Right renal cortex interstitium (tissue), 3 donors: ENCODE results near the gene GGACT. TPM values are rescaled to one million over a fixed set of nuclear protein-coding genes. Genes with fewer than 3 reads are reported as not detected.
"Not testable (repeated sequence)": the region's sequence is repeated elsewhere in the genome, so short reads cannot be mapped to it uniquely, and the experiment has no call there.

Source experiments
- DNase-seq, 3 donors: peaks; one replicate each; pipeline ENCODE4 v3.0.0-alpha.2; 2013; ENCODE audit warnings: low read depth in 3 of 3, low spot score in 2 of 3
- polyA plus RNA-seq, 3 donors: library from polyadenylated mRNA; unstranded; fragments of 120-200 nt; gene quantifications; one replicate each; pipeline ENCODE4 v1.2.1, GENCODE V29; 2013; ENCODE audit not compliant: insufficient read length in 3 of 3

GGACT gene
- polyA plus RNA-seq, result 1 to 10 TPM; 4.6 to 7.4 (median 5.0) TPM

DNA sequence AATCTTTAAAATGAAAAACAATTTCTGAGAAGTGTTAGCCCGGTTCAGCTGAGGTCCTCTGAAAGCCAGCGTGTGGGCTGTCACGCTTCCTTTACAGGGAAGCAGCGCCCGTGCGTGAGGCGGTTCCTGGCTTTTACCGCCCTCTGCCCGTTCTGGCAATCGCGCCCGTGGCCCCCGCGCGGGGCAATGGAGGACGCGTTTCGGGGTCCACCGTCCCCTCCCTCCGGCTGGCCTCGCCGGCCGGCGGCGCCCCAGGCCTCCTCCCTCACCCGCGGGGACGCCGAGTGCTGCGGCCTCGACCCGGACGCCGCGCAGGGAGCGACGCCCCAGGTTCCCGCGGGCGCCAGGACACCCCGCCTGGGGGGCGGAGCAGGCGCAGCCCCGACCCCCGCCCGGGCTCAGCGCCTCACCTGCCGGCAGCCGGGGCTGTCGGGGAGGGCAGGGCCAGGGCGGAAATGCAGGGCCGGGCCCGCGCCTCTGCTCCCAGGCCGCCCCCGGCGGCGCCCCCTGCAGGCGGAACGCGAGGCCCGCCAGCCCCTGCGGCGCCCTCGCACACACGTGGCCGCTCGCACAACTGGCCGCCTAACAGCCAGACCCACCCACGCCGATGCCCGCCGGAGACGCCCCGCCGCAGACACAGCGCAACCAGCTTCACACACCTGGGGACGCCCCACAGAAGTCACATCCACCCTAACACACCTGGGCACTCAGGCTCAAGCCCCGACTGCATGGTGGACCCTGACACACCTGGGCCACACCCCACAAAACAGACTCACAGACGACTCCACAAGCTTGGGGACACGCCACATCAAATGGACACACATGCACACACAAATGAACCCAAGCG is at the start of gene GGACT:
Gene GGACT, minus strand, starts transcription at position 459 of the 847 bp plus-strand sequence. CDS start 56,198 bp downstream, outside the sequence.
- DNase-seq, result peak in 1 of 3 donors; percentile 49

DNA sequence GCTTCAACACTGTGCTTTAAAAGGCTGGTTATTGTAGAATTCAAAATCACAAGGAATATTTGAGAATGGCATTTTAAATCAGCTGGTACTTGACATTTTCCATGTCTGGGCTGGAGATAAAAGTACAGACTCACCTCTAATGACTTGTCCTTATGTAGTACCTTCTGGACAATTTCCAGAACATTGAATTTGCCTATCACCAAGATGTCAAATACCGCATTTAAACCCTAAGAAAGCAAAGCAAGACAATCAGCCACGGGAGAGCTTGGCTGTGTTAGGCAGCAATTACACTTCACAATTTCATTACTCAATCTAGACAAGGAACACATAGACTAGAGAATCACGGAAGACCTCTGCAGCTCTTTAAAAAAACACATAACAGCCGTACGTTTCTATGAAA is 49.2 kb upstream of the GGACT start:
- DNase-seq, result no peak

DNA sequence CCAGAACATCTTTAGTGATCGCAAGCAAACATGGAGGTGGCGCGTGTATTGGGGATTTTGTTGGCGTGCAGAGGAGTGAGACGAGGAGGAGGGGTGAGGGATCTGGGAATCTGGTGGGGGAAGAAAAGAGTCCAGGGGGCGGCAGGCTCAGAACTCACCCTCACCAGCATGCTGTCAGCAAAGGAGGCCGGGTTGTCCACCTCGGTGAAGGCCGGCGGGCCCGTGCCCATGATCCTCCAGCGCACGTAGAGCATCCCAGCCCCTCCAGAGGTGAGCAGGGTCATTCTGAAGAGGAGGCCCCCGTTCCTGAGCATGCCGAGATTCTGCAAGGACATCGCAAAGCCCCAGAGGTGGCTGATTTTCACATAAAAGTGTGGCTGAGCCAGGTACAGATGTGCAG is 48.8 kb upstream of the GGACT start:
- DNase-seq, result no peak

DNA sequence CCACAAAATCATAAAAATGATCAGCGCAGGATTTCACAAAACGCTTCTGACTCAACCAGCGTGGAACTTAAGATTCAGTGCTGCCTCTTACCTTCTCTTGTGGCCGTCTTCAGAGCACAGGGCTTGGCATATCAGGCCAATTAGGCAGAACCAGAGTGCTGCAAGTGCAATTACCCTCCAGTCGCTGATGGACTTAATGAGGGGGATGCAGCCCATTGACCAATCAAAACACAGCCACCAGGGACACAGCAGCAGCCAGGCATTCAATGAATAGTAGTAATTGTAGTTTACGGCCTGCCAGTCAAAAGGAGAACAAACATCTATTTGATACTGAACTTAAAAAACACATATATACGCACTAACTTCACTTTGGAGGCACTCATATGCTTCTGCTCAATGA is 47.9 kb upstream of the GGACT start:
- DNase-seq, result no peak

DNA sequence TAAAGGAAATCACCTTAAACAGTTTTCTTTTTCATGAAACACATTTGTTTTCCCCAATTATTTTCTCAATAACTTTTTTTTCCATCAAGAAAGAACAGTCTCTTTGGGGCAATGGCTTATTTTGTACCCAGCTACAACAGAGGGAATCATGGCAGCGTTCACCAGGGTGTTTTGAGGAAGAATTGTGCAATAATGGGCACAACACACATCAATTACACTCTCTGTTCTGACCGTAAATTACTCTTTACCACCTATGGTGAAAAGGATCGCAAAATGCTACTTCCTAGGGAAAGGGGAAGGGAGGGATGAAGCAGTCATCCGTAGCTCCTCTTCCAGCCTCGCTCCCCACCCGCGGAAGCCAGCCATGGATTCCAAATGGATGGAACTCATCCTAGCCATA is 47.4 kb upstream of the GGACT start:
- DNase-seq, result no peak

DNA sequence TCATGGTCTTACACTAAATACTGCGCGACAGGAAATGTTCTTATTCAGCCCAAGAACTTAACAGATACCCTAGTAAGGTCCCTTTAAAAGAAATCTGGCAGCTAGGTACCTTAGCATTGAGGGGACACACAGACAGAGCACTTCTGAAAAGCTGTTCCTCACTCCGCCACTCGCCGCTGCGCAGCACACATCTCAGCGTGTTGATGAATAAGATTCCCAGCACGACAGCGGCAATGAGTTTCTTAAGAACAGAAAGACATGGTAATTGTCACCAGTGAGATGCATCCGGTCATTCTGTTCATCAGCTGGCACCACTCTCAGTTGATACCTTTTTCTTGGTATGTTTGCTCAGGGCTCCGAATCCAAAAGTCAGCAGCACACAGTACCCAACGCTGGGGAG is 46.1 kb upstream of the GGACT start:
- no peak for DNase-seq

DNA sequence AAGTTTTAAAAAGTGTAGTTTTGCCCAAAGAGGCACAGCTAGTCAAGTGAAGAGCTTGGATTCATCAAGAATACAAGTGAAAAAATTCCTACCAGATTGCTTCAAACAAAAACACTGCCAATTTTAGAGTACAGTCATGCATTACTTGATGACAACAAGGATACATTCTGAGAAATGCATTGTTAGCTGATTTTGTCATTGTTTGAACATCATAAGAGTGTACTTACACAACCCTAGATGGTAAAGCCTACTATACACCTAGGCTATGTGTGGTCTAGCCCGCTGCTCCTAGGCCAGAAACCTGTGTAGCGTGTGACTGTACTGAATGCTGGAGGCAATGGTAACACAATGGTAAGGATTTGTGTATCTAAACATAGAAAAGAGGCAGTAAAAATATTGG is 44.9 kb upstream of the GGACT start:
- DNase-seq, result no peak

DNA sequence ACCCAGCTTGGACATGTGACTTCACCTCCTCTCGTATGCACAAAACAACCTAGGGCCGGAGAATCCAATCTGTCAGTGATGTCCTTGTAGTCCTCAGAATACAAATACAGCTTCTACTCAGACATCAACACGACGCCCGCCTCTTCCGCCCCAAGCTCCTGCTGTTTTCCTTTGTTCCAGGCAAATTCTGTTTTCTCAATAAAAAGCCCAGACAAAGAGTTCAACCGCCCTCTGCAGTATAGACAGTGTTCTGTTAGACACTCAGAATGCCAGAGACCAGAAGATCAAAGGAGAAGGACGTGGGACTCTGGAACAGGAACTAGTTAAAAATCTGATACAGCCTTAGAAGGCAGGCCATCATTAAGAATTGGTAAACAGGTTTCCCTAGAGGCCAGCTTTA is 42.0 kb upstream of the GGACT start:
- no peak for DNase-seq

DNA sequence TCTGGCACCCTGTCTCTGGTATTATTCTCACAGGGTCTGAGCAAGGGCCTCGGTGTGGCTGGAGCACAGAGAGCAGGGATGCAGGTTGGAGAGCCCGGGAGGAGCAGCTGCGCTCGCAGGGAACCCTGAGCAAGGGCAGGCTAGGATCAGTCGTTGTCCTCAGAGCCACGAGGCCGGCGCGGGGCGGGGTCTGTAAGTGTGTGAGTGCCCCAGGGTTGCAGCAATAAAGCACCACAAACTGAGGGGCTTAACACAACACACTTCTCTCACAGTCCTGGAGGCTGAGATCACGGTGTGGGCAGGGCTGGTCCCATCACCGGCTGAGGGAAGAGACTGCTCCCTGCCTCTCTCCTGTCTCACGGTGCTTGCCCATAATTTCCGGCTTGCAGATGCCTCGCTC is 38.5 kb upstream of the GGACT start:
- DNase-seq, result no peak

DNA sequence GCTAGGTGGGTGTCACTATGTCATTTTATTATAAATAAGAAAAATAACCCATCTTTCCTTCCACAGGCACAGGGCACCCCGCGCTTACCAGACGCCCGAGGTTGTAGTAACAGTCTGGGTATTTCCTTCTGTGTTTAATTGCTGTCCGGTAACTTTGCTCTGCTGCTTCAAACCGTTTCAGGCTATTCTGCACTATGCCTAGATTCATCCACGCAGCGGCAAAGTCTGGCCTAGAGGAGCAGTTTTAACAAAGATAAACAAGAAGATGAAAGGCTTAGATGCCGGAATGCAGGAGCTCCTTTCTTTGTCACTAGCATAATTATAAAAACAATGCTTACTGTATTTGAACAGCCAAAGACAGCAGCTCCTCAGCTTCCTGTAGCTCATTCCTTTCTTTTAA is 36.9 kb upstream of the GGACT start:
- DNase-seq, result no peak

DNA sequence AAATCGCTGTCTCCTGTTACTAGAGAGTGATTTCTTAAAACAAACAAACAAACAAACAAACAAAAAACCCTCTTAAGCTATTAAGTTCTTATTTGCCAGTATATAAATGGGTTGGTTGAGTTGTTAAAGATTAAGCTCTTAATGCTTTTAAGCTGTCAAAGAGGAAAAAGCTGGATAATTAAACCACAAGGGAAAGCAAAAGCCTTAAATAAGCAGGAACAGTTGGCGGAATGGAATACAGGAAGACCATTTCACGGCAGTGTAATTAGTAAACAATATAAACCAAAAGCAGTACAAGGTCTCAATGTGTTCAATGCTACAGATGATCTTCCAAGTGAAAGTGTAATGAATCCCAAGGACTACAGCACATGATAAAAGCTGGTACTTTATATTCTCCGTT is 32.2 kb upstream of the GGACT start:
- DNase-seq, result no peak

DNA sequence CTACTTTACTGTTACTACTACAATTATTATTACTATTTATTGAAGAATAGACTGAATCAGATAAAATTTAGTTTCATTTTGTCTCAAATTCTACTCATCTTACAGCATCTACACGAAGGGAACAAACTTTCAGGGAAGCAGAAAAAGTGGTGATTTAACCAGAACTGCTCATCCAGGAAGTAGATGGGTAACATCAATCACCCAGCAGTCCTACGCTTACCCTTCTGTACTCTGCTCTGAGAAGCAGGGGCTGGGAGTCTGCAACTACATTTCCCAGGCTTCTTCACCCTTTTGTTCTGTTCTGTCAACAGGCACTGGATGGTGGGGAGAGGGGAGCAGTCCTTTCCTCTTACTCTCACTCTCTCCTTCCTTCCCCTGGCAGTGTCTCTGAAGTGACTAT is 31.4 kb upstream of the GGACT start:
- no peak for DNase-seq

DNA sequence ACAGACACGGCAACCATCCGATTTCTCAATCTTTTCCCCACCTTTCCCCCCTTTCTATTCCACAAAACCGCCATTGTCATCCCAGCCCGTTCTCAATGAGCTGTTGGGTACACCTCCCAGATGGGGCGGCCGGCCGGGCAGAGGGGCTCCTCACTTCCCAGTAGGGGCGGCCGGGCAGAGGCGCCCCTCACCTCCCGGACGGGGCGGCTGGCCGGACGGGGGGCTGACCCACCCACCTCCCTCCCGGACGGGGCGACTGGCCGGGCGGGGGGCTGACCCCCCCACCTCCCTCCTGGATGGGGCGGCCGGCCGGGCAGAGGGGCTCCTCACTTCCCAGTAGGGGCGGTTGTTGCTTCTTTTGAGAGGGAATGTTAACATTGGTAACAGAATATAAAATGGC is 30.3 kb upstream of the GGACT start:
- not testable (repeated sequence) for DNase-seq

DNA sequence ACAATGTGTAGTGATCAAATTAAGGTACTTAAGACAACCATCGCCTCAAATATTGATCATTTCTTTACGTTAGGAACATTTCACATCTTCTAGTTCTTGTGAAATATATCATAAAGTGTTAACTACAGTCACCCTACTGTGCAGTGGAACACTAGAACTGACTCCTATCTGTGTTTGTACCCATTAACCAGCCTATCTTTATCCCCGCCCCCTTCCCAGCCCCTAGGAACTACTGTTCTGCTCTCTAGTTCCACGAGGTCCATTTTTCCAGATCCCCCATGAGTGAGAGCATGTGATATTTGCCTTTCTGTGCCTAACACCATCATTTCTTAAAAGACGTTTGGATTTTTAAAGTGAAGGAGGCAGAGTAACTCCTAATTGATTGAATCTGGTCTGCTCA is 24.4 kb upstream of the GGACT start:
- no peak for DNase-seq

DNA sequence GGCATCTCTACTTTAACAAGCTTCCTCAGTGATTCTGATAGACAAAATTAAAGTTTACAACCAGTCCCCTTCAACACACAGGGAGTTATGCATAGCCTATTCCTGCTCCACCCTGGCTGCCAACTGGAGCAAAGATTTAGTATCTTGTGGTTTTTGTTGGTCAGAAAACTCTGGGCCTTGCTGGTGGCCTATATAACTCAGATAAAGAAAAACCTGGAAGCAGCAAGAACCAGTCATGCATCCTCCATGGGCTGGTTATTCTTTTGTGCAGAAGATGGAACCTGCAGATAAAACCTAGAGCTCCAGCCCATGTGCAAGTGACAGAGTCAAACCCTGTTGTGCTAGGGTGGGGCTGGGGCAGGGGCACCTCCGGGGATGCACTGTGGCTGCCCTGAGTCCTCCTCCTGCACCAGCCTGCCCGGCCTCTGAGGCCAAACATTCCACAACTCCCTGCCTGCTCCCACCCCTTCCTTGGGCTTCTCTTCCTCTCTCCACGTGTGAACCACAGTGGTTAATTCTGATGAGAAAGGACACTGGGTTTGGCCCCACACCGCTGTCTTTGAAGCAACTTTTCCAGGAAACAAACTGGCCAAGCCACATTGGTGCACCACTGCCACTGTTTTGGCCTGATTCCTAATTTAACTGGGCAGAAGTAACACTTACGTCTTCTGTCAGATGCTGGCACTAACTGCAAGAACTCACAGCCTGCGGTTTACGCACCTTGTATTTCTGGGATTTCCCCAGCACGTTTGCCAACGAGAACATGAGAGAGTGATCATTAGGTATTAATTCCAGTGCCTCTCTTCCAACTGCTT is 23.3 kb upstream of the GGACT start:
- no peak for DNase-seq

DNA sequence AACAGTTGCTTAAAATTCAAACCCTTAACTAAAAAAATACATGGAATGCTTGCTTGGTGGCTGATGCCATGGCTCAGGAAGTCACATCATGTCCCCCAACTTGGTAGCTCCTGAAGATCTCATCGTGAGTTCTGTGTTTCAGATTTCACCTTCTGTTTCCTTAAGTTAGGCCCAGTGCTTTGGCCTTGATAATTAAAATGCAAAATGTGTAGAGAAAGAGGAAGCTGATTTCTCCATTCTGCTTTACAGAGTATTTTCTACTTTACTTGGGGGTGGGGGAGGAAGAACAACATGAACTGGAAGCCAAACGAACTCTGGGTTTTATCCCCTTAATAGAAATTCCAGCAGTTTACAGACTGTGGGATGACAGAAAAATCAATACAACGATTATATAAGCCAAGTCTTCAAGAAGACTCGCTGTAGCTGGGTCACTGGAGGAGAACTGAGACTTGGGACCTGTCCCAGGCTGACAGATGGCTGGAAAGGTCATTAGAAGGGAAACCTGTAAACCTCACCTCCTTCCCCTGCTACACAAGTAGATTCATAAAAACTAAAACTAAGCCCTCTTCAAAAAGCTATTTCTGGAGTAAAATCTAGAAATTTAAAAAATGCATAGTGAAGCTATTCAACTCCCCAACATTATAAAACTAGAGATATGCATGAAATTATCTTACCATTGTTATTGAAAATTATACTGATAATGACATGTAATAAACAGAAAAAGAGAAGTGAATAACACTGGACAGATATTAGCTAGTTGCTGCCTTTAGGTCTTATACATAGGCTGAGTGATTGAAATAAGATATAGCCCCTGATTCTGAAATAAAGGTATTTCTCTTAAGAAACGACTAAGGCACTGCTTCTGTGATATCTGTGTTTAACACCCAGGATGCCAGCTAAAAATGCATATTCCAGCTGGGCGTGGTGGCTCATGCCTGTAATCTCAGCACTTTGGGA is 22.1 kb upstream of the GGACT start:
- DNase-seq, result no peak

DNA sequence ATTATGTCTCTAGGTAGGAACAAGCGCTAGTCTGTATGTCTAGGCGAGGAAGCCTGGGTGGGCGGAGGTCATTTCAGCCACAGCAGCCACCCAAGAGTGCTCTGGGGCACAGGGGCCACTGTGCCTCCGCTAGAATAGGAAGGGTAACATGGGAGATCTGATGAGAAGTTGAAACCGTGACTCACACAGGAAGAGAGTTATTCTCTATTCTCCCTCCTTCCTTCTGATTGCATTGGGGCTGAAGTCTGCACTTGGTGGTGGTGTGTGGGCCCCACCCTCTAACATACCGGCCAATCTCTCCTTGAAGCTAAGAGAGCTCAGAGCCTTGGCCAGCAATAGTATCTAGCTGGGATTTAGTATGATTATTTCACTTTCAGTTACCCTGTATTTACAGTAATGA is 20.3 kb upstream of the GGACT start:
- no peak for DNase-seq

DNA sequence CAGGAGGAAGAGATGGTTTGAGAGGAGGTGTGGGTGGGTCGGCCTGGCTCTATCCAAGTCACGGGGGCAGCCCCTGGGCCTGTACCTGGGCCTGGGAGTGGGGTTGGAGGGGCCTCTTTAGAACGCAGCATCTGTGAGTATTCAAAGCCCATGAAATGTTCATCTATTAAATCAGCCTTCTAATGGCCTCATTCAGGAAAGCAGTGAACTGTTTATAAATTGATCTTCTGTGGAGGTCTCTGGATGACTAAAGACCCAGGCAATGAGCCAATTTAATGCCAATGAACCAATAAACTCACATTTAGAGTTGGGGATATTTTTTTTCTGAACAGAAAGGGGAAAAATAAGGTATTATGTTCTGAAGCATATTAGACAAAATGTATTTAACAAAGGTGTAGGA is 19.9 kb upstream of the GGACT start:
- no peak for DNase-seq

DNA sequence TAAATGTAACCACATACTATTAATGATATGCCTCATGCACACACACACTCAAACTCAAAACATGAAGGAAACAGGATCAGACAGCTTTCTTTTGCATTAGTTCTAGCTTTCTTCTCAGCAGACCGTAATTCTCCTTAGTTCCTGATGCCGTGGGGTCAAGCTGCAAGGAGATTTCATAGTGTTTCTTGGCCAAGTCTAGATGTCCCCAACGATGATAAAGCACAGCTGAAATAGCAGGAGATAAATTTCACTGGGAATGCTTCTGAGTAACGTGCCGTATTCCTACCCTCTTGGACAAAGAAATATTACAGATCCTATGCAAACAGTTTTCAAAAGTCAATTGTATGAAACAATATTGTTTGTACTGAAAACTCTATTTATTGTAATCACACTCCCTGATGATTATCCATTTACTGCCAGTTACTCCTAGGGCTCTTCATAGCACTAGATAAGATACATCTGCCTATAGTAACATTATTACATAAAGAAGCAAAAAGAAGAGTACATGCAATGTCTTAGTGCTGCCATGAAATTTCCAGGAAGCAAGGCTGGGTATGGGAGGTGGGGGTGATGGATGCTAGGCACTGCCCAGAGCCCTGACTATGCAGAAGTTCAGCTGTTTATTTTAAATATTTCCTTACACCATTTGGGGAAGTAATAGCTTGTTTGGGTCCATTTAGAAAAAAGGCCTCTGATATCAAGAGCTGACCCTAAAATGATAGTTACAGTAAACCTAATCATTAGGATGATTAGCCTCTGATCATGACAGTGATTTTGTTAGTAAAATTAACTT is 16.5 kb upstream of the GGACT start:
- DNase-seq, result peak in 2 of 3 donors; percentile 49 to 64
